Measurements from ENCODE around the gene ZSCAN18.

The ZSCAN18 gene

GRCh38 chr19:58085348-58085875 lies 12.6 kb downstream of the ZSCAN18 start:
- DNase-seq, result no peak

GRCh38 chr19:58084596-58085347 lies 13.3 kb downstream of the ZSCAN18 start:
- no peak for DNase-seq

GRCh38 chr19:58083021-58083420 lies 15.0 kb downstream of the ZSCAN18 start:
- DNase-seq, result no peak

GRCh38 chr19:58079792-58080191 lies 18.2 kb downstream of the ZSCAN18 start:
- no peak for DNase-seq

GRCh38 chr19:58067240-58067912 lies 30.7 kb downstream of the ZSCAN18 start:
- DNase-seq, result no peak

- no peak for DNase-seq
Measured at GRCh38 chr19:58063712-58064111, 34.3 kb downstream of the ZSCAN18 start.

- DNase-seq, result no peak
Measured at GRCh38 chr19:58060231-58060630, 37.8 kb downstream of the ZSCAN18 start.

- no peak for DNase-seq
Measured at GRCh38 chr19:58059671-58060078, 38.4 kb downstream of the ZSCAN18 start.

GRCh38 chr19:58059003-58059670 lies 38.9 kb downstream of the ZSCAN18 start, which contains the start of gene ZNF135:
ZNF135 (plus strand) TSS chr19:58059282; CDS start chr19:58060003, 721 bp downstream.
- peak; percentile 37 for DNase-seq

GRCh38 chr19:58058467-58058866 lies 39.6 kb downstream of the ZSCAN18 start:
- DNase-seq, result no peak

GRCh38 chr19:58056861-58057260 lies 41.2 kb downstream of the ZSCAN18 start:
- no peak for DNase-seq

- DNase-seq, result no peak
Measured at GRCh38 chr19:58056261-58056660, 41.8 kb downstream of the ZSCAN18 start.

- DNase-seq, result no peak
Measured at GRCh38 chr19:58054901-58055874, 42.8 kb downstream of the ZSCAN18 start.

- no peak for DNase-seq
Measured at GRCh38 chr19:58053480-58054156, 44.4 kb downstream of the ZSCAN18 start.

- no peak for DNase-seq
Measured at GRCh38 chr19:58052256-58052655, 45.8 kb downstream of the ZSCAN18 start.

GRCh38 chr19:58047672-58048071 lies 50.4 kb downstream of the ZSCAN18 start:
- DNase-seq, result no peak

- DNase-seq, result no peak
Measured at GRCh38 chr19:58046856-58047255, 51.2 kb downstream of the ZSCAN18 start.

GRCh38 chr19:58045411-58046050 lies 52.5 kb downstream of the ZSCAN18 start:
- no peak for DNase-seq

- DNase-seq, result no peak
Measured at GRCh38 chr19:58044886-58045285, 53.1 kb downstream of the ZSCAN18 start.

GRCh38 chr19:58044391-58044790 lies 53.6 kb downstream of the ZSCAN18 start:
- no peak for DNase-seq

Data from activated T-cell treated with anti-CD3 and anti-CD28 coated beads for 4 hours (primary cell).